HepG2 (cell line): ENCODE measurements around the gene ANO1. TPM values are rescaled to one million over a fixed set of nuclear protein-coding genes. Genes with fewer than 3 reads are reported as not detected.

Experiments
- ATAC-seq: fragments of 200-7000 bp; cut with Tn5 transposase; 3 replicates; pipeline ENCODE4 v1.9.1; 2020; ENCODE audit warnings: mild to moderate bottlenecking, moderate library complexity
- BruUV-seq: library from RNA; stranded (reverse); fragments of 400-500 nt; replicated peaks from 2 replicates; lab custom pipeline; 2021; lab: Mats Ljungman, UMichigan
- CTCF ChIA-PET: fragments of 300-600 bp; formaldehyde crosslinking; extraction: SDS; loops from one replicate; lab custom pipeline; 2021; ENCODE audit warnings: low total read pairs, inconsistent platforms, low intra/inter-chr PET ratio; lab: Yijun Ruan, JAX
- POLR2A ChIA-PET: fragments of 350-600 bp; sonication (Branson Sonifier 250); formaldehyde crosslinking; loops from one replicate; lab custom pipeline; 2020; ENCODE audit warnings: antibody characterized with exemption, inconsistent platforms; lab: Yijun Ruan, JAX
- DNase-seq: peaks from one replicate; pipeline ENCODE4 v3.0.0-alpha.2; 2015; ENCODE audit warnings: low spot score
- FAIRE-seq: peaks from 3 replicates; lab custom pipeline; 2011; peaks lifted over from hg19 to GRCh38; lab: Jason Lieb, UNC
- H2AFZ ChIP-seq: one replicate; pipeline ENCODE4 v1.6.1; 2011; ENCODE audit warnings: low read length, inconsistent platforms
- H3K27ac ChIP-seq: fragments of 300-600 bp; 3 replicates; pipeline ENCODE4 v1.8.0; 2011; ENCODE audit warnings: mixed run types, mild to moderate bottlenecking, mixed read lengths, low read length, inconsistent platforms; ENCODE audit not compliant: insufficient read depth; ENCODE audit errors: extremely low read length
- H3K27me3 ChIP-seq, 2 experiments: fragments of 200-600 bp in 1 of 2; 2 replicates in 1 of 2; 3 replicates in 1 of 2; pipeline versions ENCODE4 v1.6.0 to v1.8.0; 2011; ENCODE audit warnings: low read length in 2 of 2, mild to moderate bottlenecking in 2 of 2, moderate library complexity in 2 of 2, inconsistent platforms in 1 of 2; ENCODE audit not compliant: insufficient read depth in 2 of 2, control insufficient read depth in 1 of 2
- H3K36me3 ChIP-seq, 2 experiments: fragments of 200-600 bp in 1 of 2; replicated peaks in 1 of 2; 2 replicates in 1 of 2; 3 replicates in 1 of 2; pipeline versions ENCODE4 v1.5.1 to v1.8.0; 2011; ENCODE audit warnings: low read length in 2 of 2, inconsistent platforms in 1 of 2; ENCODE audit not compliant: insufficient read depth in 2 of 2, control insufficient read depth in 1 of 2
- H3K4me1 ChIP-seq: 2 replicates; pipeline ENCODE4 v1.5.1; 2012; ENCODE audit warnings: low read length, inconsistent platforms; ENCODE audit not compliant: insufficient read depth
- H3K4me2 ChIP-seq: 2 replicates; pipeline ENCODE4 v1.6.0; 2011; ENCODE audit warnings: low read depth, low read length, inconsistent platforms
- H3K4me3 ChIP-seq, 3 experiments: fragments of 200-600 bp in 1 of 3; sonication (generic), shearing (Covaris generic) in 1 of 3; replicated peaks in 1 of 3; 2 replicates each; pipeline ENCODE4 v1.5.1; 2011 to 2016; ENCODE audit warnings: low read length in 3 of 3, inconsistent platforms in 2 of 3, low read depth in 2 of 3, mild to moderate bottlenecking in 2 of 3, control low read depth in 1 of 3, mixed read lengths in 1 of 3; ENCODE audit not compliant: insufficient read depth in 1 of 3
- H3K79me2 ChIP-seq: one replicate; pipeline ENCODE4 v1.6.1; 2011; ENCODE audit warnings: low read length, inconsistent platforms; ENCODE audit not compliant: insufficient read depth
- H3K9ac ChIP-seq: 2 replicates; pipeline ENCODE4 v1.6.0; 2011; ENCODE audit warnings: mild to moderate bottlenecking, low read depth, low read length, inconsistent platforms; ENCODE audit not compliant: insufficient read depth
- H3K9me3 ChIP-seq: 2 replicates; pipeline ENCODE4 v1.5.1; 2012; ENCODE audit warnings: mild to moderate bottlenecking, low read length
- H4K20me1 ChIP-seq: 2 replicates; pipeline ENCODE4 v1.6.0; 2011; ENCODE audit warnings: inconsistent platforms, mild to moderate bottlenecking, low read length, moderate library complexity; ENCODE audit not compliant: insufficient read depth
- ATF7 ChIP-seq, 2 experiments: fragments of 450-650 bp in 1 of 2; sonication (generic) in 1 of 2; formaldehyde crosslinking in 1 of 2; IDR thresholded peaks; 2 replicates each; pipeline versions ENCODE4 v1.4.0 to v1.6.1; 2016 to 2020; ENCODE audit warnings: antibody characterized with exemption in 1 of 2, mild to moderate bottlenecking in 1 of 2, missing genetic modification reagents in 1 of 2
- E2F1 ChIP-seq: sonication (generic); formaldehyde crosslinking; IDR thresholded peaks from 2 replicates; pipeline ENCODE4 v1.5.0; 2020; ENCODE audit warnings: missing genetic modification reagents
- FIP1L1 ChIP-seq: fragments of 200-400 bp; formaldehyde crosslinking; IDR thresholded peaks from 2 replicates; pipeline ENCODE4 v1.6.1; 2018; ENCODE audit warnings: low read depth, mild to moderate bottlenecking, low read length, moderate library complexity, borderline replicate concordance; ENCODE audit not compliant: insufficient read depth
- MED8 ChIP-seq: sonication (generic); formaldehyde crosslinking; IDR thresholded peaks from 2 replicates; pipeline ENCODE4 v1.8.1; 2023; ENCODE audit warnings: mild to moderate bottlenecking, missing genetic modification reagents; ENCODE audit not compliant: insufficient replicate concordance
- PAXIP1 ChIP-seq: sonication (generic); formaldehyde crosslinking; conservative IDR thresholded peaks from 2 replicates; pipeline ENCODE4 v1.4.0; 2020; ENCODE audit warnings: mild to moderate bottlenecking, missing genetic modification reagents, moderate library complexity
- STAT5B ChIP-seq: sonication (generic); formaldehyde crosslinking; IDR thresholded peaks from 2 replicates; pipeline ENCODE4 v1.4.0; 2020; ENCODE audit warnings: missing genetic modification reagents
- ZBTB49 ChIP-seq: sonication (generic); formaldehyde crosslinking; IDR thresholded peaks from 2 replicates; pipeline ENCODE4 v1.4.0; 2020; ENCODE audit warnings: missing genetic modification reagents, borderline replicate concordance
- ZNF251 ChIP-seq: sonication (generic); formaldehyde crosslinking; IDR thresholded peaks from 2 replicates; pipeline ENCODE4 v1.9.0; 2021; ENCODE audit warnings: mild to moderate bottlenecking, missing genetic modification reagents
- ZNF652 ChIP-seq: IDR thresholded peaks from 2 replicates; pipeline ENCODE4 v1.6.1; 2016; ENCODE audit warnings: low read depth, borderline replicate concordance
- ZNF749 ChIP-seq: sonication (generic); formaldehyde crosslinking; IDR thresholded peaks from 2 replicates; pipeline ENCODE4 v1.8.0; 2022; ENCODE audit warnings: mild to moderate bottlenecking, missing genetic modification reagents, moderate library complexity, borderline replicate concordance
- ZSCAN20 ChIP-seq: sonication (generic); formaldehyde crosslinking; IDR thresholded peaks from 2 replicates; pipeline ENCODE4 v1.4.0; 2020; ENCODE audit warnings: missing genetic modification reagents, mild to moderate bottlenecking, borderline replicate concordance
- WGBS: methylation state at CpG from one replicate; pipeline ENCODE4 v1.1.6; 2017; ENCODE audit warnings: low lambda C conversion rate; 5-methylcytosine and 5-hydroxymethylcytosine counted together
- in situ Hi-C: cut with HindIII; loops from 2 replicates; pipeline ENCODE4 v1.10.0; 2017; ENCODE audit warnings: low pct_unique_long_range_greater_than_20kb; ENCODE audit not compliant: extremely low pct_ligation_motif_present
- intact Hi-C: fragments of 100-400 bp; cut with micrococcal nuclease; formaldehyde crosslinking; loops from one replicate; pipeline ENCODE4 v1.10.0; 2022; ENCODE audit not compliant: unreplicated experiment
- polyA plus RNA-seq, 8 experiments: library from polyadenylated mRNA; depleted of rRNA in 3 of 8; stranded (reverse) in 7 of 8; unstranded in 1 of 8; fragments of >200 nt; fragmentation: Illumina TruSeq in 4 of 8; extraction: Trizol in 4 of 8; gene quantifications; 2 replicates each; pipeline versions ENCODE4 v1.2.1 to v1.2.3, GENCODE V29; 2011 to 2016; ENCODE audit warnings: low read depth in 4 of 8, missing spikeins in 1 of 8, mixed read lengths in 1 of 8; ENCODE audit not compliant: insufficient read depth in 1 of 8
- total RNA-seq, 5 experiments: library from RNA; depleted of rRNA; stranded (reverse); fragments of >200 nt; fragmentation: Illumina TruSeq; extraction: Trizol; gene quantifications; 2 replicates each; pipeline ENCODE4 v1.2.3, GENCODE V29; 2016; ENCODE audit warnings: low read depth in 1 of 5

The ANO1 gene
- total and polyA plus RNA-seq, 2 of the 13 experiments (the other 11 are each of a cell fraction or from before 2014, with no cell fraction given): not detected

- ChIA-PET POLR2A (no interaction called here), CTCF (no interaction called here)
- ATAC-seq: no peak
- H3K27me3 ChIP-seq: peaks cover 8 to 49% of the 10 kb centered on the region in 2 experiments; a peak in 3 of 5 replicates
- no peak overlapping the region for H3K9ac ChIP-seq
- TF ChIP-seq MED8 (CRISPR knock-in tag): no peak
- no peak for TF ChIP-seq STAT5B (CRISPR knock-in tag)
- TF ChIP-seq PAXIP1 (CRISPR knock-in tag): no peak
- no peak for TF ChIP-seq FIP1L1
- TF ChIP-seq ZNF251: no peak
- TF ChIP-seq ZBTB49 (CRISPR knock-in tag): no peak
- TF ChIP-seq ATF7 (IDR thresholded peaks at IDR 0.05): no peak
- no peak for TF ChIP-seq ATF7 (CRISPR knock-in tag; IDR thresholded peaks at IDR 0.05)
- no peak for TF ChIP-seq ZSCAN20 (CRISPR knock-in tag)
- TF ChIP-seq ZNF652: no peak
- no peak for TF ChIP-seq ZNF749
- no peak for TF ChIP-seq E2F1
- in situ Hi-C loops: no loop called here
- no peak overlapping the region for H2AFZ ChIP-seq
- H4K20me1 ChIP-seq: no peaks in the 10 kb centered on the region; the same call in 1 of the 2 replicates
- intact Hi-C loops: no loop called here
- no peak overlapping the region for H3K4me2 ChIP-seq
- no peak overlapping the region for H3K4me3 ChIP-seq
- no TSS peak for BruUV-seq
- H3K9me3 ChIP-seq: no peaks in the 10 kb centered on the region
- H3K27ac ChIP-seq: no peak overlapping the region
- 66% methylated on average over 9 of the region's 14 CpGs for WGBS
- DNase-seq: no peak
- no peaks in the 10 kb centered on the region for H3K79me2 ChIP-seq
- no peaks in the 10 kb centered on the region for H3K36me3 ChIP-seq
- no peak for FAIRE-seq
- H3K4me1 ChIP-seq: no peaks in the 10 kb centered on the region
These were observed 77.3 kb downstream of the ANO1 start for GRCh38 chr11:70155386-70155785.
